Ammon's horn (tissue), 1 donor: Measurements from ENCODE around the gene CD99L2.

Experiments
- DNase-seq: peaks from one replicate; pipeline ENCODE4 v3.0.0-alpha.2; 2016; ENCODE audit warnings: low spot score

CD99L2 gene

DNA sequence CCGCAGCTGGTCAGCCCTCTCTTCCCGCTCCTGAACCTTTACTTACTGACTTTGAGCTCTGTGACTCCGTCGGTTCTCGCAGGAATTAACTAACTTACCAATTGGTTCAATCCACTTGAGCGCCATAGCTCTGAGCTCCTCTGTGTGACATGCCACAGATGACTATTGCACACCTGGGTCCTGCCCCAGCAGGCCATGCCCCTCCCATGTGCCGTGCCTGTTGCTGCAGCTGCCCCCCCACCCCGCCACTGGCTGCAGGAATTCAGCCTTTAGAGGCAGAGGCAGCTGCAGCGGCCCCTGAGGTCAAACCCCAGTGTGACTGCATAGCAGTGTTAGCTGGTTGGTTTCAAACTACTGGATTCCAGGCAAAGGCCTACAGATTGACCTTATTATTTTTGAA, 134.7 kb downstream of the CD99L2 start:
- DNase-seq, result no peak

DNA sequence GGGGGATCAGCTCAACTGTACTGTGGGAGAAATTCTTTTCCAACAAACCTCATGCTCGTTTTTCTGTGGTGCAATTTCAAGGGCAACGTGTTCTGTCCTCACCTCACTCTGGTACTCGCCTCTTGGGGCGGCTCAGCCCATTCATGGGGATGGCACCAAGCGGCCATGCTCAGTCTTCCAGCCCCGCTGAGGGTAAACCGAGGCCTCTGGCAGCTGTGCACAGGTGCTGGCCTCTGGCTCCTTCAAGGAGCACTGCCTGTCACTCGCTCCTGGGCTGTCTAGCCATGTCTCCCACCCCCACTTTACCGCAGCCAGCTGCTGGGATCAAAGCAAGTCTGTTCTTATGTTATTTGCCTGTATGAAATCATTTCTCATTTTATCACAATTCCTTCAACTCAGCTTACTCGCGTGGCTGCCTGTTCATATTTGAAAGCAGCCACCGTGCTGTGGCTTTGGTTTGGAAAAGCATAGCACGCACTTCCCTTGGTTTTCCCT, 135.1 kb downstream of the CD99L2 start:
- DNase-seq, result no peak

- DNase-seq, result no peak
Measured at GRCh38 chrX:150762258-150763165, 136.0 kb downstream of the CD99L2 start.

DNA sequence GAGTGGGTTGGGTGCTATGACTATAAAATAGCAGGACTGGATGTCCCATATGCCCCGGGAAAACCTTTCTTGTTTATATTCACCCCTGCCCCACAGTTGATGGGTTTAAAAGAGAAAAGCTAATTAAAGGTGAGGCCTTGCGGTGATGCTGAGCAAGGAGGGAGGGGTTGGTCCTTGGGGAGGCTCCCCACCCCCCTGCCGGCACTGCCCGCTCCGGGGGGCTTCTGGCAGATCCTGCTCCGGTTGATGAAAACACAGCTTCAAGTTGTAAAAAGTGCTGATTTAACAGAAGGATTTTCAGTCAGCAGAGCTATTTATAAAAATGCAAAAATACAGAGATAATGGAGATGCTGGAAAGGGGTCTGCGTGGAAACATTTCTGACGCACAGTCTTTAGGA, 136.7 kb downstream of the CD99L2 start:
- no peak for DNase-seq

DNA sequence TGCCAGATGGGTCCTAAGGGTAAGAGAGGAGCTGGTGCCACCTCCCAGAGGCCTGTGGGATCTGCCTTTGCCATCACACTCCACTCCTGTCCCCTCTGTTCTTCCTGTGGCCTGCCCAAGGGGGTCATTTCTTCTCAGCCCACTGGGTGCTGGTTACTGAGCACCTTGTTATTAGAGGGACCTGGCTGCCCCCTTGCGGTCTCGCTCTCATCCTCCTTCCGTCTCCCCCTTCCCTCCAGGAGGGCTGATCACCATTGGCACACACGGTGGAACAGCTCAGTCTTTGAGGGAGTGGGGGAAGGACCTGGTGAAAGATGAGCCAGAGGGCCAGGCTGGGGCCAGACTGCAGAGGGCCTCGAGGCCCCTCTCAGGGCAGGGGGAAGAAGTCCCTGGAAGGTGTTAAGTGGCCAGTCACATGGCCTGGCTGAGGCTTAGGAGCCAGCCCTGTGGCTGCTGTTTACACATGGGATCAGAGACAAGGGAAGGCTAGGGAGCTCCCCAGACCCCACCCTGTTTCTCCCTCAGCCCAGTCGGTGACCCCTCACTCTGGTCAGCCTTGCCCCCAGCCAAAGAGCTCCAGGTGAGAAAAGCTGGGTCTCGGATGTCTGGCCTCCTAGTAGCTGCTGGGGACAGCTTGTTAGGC, 137.2 kb downstream of the CD99L2 start:
- no peak for DNase-seq

DNA sequence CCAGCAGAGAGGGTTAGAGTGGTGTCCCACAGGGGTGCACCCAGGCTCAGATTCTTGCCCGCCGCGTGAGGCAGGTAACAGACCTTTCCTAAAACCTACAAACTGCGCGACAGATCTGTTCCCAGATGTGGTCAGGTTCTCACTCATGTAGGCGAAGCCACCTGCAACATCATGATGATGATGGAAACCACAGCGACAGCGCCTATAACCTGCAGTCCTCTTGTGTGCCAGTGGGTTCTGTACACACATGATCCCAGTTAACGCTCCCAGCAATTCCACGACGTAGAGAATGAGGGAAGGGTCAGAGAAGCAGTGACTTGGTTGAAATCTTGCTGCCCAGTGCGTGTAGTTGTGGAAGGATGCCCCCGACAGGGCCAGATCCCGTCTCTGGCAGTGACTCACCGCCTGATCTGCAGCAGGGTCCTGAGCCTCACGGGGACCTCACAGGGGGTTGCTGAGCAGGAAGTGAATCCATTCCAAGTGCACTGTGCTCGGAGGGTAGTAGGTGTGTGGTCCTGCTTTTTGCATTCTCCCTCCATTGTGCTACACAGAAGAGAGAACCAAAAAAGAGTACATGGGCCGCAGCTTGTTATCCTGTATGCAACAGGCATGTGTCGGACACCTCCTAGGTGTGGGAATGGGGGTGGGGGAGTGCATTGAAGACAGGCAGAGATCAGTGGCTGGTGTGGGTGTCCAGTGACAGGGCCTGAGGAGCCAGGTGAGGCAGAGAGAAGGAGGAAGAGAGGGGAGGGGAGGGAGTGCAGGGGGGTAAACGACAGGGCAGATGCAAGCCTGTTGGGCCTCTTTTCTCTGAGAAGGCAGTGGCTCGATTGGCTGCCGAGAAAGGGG, 138.7 kb downstream of the CD99L2 start:
- DNase-seq, result no peak

GRCh38 chrX:150757371-150757770, 141.1 kb downstream of the CD99L2 start:
- DNase-seq, result no peak

DNA sequence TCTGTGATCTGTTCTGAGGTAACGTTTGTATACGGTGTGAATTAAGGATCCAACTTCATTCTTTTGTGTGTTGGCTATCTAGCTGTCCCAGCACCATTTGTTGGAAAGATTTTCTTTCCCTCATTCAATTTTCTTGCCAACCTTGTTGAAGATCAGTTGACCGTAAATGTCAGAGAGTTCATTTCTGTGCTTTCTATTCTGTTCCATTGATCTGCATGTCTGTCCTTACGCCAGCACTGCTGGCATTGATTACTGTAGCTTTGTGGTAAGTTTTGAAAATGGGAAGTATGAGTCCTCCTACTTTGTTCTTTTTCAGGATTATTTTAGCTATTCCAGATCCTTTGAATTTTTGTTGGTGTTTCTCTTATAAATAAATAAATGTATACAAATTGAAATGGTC, 144.5 kb downstream of the CD99L2 start:
- no peak for DNase-seq

GRCh38 chrX:150753357-150753756, 145.1 kb downstream of the CD99L2 start:
- DNase-seq, result no peak

GRCh38 chrX:150752124-150752523, 146.3 kb downstream of the CD99L2 start:
- no peak for DNase-seq

DNA sequence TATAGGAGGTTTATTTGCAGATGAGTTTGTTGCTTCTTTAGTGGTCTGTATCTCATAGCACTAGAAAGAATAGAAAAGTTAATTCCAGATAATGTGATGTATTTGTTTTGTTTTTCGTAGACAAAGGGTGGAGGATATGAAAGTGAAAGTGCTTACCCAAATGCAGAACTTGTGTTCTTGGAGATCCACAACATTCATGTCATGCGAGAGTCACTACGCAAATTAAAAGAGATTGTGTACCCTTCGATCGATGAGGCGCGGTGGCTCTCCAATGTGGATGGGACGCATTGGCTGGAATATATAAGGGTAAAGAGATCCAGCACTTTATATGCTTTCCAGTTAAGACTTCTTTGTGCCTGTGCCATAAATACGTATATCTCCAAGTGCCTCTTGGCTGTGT, 162.0 kb downstream of the CD99L2 start:
- DNase-seq, result no peak

DNA sequence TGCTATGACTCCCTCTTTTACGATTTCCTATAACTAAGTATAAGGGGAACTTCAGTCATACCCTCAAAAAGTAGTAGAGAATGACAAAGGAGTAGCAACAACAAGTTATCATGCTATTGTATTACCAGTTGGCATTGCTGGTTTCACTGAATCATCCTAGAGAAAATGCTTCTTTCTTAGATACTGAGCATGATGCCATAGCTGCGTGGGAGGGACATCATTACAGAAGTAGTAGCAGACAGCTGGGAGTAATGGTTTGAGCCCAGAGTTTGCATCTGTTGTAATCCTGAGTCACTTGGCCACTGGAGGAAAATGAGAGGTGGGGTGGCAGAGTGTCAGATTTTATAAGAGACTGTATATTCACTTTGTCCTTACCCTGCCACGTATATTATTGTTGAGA, 166.7 kb downstream of the CD99L2 start:
- peak; percentile 44 for DNase-seq

DNA sequence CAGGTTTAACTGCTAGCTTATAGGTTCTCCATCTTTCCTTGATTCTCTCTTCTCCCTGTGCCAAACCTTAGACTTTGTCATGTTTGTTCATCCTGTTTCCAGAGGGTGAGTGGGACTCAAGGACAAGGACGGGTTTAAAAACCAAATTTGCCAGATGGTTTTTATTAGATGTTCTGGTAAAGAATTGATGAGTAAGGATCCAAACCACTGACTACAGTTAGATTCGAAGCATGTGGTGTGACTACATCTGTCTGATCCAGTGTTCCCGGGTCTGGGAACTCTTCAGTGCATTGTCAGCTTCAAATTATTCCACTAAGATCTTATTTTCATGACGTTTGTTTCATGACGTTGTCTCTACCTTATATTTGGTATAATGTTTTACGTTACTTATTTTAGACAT, 167.7 kb downstream of the CD99L2 start:
- DNase-seq, result no peak

DNA sequence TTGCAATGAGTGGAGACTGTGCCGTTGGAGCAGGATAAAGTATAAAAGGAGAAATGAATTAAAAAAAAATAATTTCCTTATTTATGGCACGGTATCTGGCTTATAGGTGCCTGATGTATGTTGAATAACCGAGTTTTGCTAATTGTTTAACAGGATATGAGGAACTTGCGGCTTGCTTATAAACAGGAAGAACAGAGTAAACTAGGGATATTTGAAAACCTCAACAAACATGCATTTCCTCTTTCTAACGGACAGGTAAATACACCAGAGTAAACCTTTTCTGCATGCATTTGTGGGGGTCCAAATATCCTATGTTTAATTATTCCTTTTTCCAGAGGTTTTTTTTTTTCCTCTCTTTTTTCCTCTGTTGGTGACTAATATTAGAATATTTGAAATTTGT, 168.5 kb downstream of the CD99L2 start:
- no peak for DNase-seq

GRCh38 chrX:150719621-150720020, 178.8 kb downstream of the CD99L2 start:
- no peak for DNase-seq
